ENCODE data around the gene ADK. TPM values are rescaled to one million over a fixed set of nuclear protein-coding genes. Genes with fewer than 3 reads are reported as not detected.

Gene ADK
- total and polyA plus RNA-seq, 2 donors (not counting 3 experiments of a cell fraction or from before 2014, with no cell fraction given), result 11.7 to 46.5 TPM

GRCh38 chr10:74227697-74228424, 76.8 kb downstream of the ADK start:
- CTCF ChIA-PET, result interaction anchor here (0.9 to 1.4 kb wide), 5 partner anchors 10 to 105 kb away, joined by 3 to 7 read pairs (median 4); no protein-coding TSS in a partner anchor
- Histone ChIP-seq H4K20me1 (replicated peaks; ENCODE audit: control insufficient read depth, extremely low read depth, insufficient read depth, low read length) (no peaks in the 10 kb centered on the region), H2AFZ (ENCODE audit: low read depth, low read length) (no peak overlapping the region), H3K27me3 (ENCODE audit: control insufficient read depth in 2 of 2, insufficient read depth in 2 of 2, low read length in 2 of 2) (no peaks in the 10 kb centered on the region), H3K36me3 (ENCODE audit: control insufficient read depth in 2 of 2, extremely low read depth in 1 of 2, insufficient read depth in 2 of 2, low read length in 2 of 2) (no peaks in the 10 kb centered on the region), H3K4me3 (replicated peaks in 1 of 3; ENCODE audit: insufficient read depth in 1 of 3, low read depth in 1 of 3, low read length in 3 of 3) (peak overlapping the region in 1 of 3 experiments; percentile 34), H3K9me3 (replicated peaks; ENCODE audit: control insufficient read depth, insufficient read depth, low read length) (no peaks in the 10 kb centered on the region), H3K4me2 (ENCODE audit: insufficient read depth, low read length) (peak overlapping the region; percentile 96), H3K9ac (replicated peaks; ENCODE audit: extremely low read depth, insufficient read depth, low read length) (peak overlapping the region; percentile 87), H3K4me1 (ENCODE audit: control insufficient read depth, extremely low read depth, insufficient read depth, low read length) (peaks cover 65% of the 10 kb centered on the region), H3K9me1 (replicated peaks; ENCODE audit: control insufficient read depth, extremely low read depth, insufficient read depth, low read length) (no peaks in the 10 kb centered on the region), H3K27ac (ENCODE audit: insufficient read depth, low read depth, low read length) (peak overlapping the region; percentile 100), H3K79me2 (ENCODE audit: control insufficient read depth, insufficient read depth, low read length) (peaks cover 57% of the 10 kb centered on the region)
- intact Hi-C loops (cut with micrococcal nuclease) (no loop called here), dilution Hi-C loops (cut with MboI; ENCODE audit: extremely low pct_ligation_motif_present, low sequenced_read_pairs) (no loop called here)
- POLR2A ChIA-PET, result interaction anchor here (1.1 kb wide), 1 partner anchor 11 kb away, joined by 9 read pairs; no protein-coding TSS in a partner anchor
- DNase-seq (ENCODE audit: low read depth, low spot score) (peak; percentile 96), FAIRE-seq (peak; percentile 42)
- BruUV-seq (replicated peaks), result TSS peak; percentile 88
- TF ChIP-seq MAX (IDR thresholded peaks at IDR 0.05; ENCODE audit: insufficient read depth, insufficient read length), result no peak
- TF ChIP-seq EZH2 (IDR thresholded peaks at IDR 0.05; ENCODE audit: borderline replicate concordance, low read depth, low read length, severe bottlenecking), result no peak
- peak; percentile 47 for TF ChIP-seq POLR2AphosphoS5 (IDR thresholded peaks at IDR 0.05; ENCODE audit: insufficient read depth, low read depth, low read length)
- no peak for TF ChIP-seq MYC (IDR thresholded peaks at IDR 0.05; ENCODE audit: low read depth, low read length)
- peak; percentile 67 for TF ChIP-seq FOS (IDR thresholded peaks at IDR 0.05; ENCODE audit: borderline replicate concordance, insufficient read depth, low read length)
- TF ChIP-seq POLR2A (IDR thresholded peaks at IDR 0.05; ENCODE audit: low read depth, low read length), result peak; percentile 37
- no peak for TF ChIP-seq CTCF (IDR thresholded peaks at IDR 0.05; ENCODE audit: extremely low read depth in 1 of 2, insufficient read depth in 1 of 2, low read depth in 1 of 2, low read length in 2 of 2)
- peak; percentile 78 for TF ChIP-seq JUN (IDR thresholded peaks at IDR 0.05; ENCODE audit: borderline replicate concordance, insufficient read depth, insufficient read length, low read depth)
- peak; percentile 10 for TF ChIP-seq GATA2 (IDR thresholded peaks at IDR 0.05; ENCODE audit: insufficient read depth, insufficient read length, low read depth, low read length)

Measured in endothelial cell of umbilical vein (primary cell).